Activated T-cell treated with anti-CD3 and anti-CD28 coated beads, Interleukin-2, amount 50 U/mL, for 48 hours (primary cell): ENCODE data around the gene JUNB.

Experiments
- DNase-seq, 2 experiments: peaks; one replicate each; pipeline ENCODE4 v3.0.0-alpha.2; 2020

The JUNB gene

DNA sequence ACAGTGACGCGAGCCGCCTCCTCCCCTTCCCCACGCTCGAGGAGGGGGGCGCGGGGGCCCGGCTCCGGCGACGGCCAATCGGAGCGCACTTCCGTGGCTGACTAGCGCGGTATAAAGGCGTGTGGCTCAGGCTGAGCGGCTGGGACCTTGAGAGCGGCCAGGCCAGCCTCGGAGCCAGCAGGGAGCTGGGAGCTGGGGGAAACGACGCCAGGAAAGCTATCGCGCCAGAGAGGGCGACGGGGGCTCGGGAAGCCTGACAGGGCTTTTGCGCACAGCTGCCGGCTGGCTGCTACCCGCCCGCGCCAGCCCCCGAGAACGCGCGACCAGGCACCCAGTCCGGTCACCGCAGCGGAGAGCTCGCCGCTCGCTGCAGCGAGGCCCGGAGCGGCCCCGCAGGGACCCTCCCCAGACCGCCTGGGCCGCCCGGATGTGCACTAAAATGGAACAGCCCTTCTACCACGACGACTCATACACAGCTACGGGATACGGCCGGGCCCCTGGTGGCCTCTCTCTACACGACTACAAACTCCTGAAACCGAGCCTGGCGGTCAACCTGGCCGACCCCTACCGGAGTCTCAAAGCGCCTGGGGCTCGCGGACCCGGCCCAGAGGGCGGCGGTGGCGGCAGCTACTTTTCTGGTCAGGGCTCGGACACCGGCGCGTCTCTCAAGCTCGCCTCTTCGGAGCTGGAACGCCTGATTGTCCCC lies at the start of gene JUNB:
Gene JUNB (plus strand): TSS at position 142 of the 706 bp plus-strand sequence. CDS start 286 bp downstream, at position 428.
- DNase-seq, result peak; percentile 95 to 98

DNA sequence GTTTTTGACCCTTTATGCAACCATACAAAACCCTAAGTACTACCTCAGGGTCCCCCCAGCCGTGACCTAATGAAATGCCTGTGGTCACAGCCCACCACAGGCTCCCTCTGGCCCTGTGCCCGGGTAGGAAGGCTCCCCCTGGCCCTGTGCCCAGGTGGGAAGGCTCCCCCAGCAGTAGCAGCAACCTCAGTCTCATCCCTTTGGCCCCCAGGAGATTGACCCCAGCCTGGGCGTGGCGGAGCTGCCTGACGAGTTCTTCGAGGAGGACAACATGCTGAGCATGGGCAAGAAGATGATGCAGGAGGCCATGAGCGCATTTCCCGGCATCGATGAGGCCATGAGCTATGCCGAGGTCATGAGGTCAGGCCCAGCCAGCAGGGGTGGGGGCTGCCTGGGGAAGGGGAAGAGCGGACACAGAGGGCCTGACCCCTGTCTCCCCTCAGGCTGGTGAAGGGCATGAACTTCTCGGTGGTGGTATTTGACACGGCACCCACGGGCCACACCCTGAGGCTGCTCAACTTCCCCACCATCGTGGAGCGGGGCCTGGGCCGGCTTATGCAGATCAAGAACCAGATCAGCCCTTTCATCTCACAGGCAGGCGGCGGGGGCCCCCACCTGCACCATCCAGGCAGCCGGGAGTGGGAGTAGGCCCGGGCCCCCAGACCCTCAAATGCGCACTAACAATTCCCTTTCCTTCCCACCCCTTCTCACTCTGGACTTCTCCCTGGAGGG lies 46.0 kb upstream of the JUNB start:
- no peak for DNase-seq

DNA sequence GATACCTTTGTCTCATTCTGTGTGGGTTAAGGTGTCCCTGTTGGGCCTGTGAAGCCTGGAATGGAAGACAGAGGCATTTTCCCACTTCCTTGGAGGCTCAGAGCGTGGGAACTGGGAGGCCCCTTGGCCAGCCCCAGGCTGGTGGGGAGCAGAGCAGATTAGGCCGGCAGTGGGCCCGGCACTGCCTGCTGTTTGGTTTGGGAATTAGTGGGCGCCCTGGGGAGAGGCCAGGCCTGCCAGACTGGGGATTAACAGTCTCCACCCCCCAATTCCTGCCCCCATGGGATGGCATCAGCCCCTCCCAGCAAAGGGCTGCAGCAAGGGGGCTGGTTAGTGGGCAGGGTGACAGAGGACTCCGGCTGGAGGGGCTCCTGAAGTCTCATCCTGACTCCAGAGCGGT lies 42.8 kb upstream of the JUNB start:
- DNase-seq, result no peak

DNA sequence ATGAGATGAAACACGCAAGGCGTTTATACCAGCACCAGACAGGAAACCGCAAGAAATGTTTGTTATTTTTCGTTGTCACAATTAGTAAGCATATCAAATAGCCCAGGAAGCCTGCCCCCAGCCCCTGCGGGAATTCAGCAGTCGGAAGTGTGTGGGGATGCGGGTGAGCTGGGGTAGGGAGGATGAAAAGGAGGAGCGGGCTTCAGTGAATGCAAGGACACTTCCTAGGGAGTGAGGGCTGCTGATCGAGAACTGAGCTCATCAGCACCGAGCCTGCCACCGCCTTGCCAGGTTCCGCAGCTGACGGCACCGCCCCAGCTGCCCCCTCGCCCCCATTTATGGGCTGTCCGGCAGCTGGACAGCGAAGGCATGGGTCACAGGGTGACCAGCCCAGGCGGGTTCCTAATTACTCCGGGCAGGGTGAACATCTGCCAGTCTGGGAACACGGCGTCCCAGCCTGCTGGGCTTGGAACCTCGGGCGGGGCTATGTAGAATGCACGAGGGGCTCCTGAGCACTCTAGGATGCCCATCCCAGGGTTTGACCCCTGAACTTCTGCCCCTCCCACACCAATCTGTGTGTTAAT lies 41.3 kb upstream of the JUNB start:
- DNase-seq, result no peak

DNA sequence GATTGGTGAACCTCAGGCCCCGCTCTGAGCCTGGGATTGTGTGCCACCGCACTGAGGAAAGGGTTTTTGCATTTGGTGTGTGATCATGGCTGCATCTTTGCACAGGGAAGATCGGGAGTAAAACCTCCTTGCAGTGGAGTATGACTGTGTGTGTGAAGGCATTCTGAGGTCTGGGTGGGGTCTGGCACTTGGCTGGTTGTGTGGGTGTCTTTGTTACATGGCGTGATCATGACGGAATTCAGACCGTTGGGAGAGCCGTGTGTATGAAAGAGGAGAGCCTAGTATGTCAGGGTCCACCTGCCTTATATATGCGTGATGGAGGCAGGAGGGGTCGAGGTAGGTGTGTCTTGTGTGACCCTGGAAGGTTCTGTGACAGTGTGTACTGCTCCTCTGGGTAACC lies 40.4 kb upstream of the JUNB start:
- no peak for DNase-seq

DNA sequence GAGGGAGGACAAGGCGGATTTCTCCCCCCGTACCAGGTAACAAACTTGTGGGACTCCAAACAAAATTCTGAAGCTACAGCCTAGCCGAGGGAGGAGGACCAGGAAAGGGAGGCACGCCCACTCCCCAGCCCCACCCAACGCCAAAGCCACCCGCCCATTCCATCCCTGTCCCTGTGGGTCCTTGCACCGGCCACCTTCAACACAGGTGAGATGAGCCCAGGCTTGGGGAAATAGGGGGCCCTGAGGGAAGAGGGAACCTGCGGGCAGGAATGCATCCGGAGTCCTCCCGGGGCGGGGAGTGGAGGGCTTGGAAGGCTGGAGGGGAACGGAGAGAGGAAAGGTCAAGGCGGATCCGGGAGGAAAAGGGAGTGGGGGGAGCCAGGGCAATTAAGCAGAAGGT lies 39.7 kb upstream of the JUNB start, which contains the start of gene BEST2:
Gene BEST2 (plus strand): TSS at position 157 of the 400 bp plus-strand sequence. CDS start 802 bp downstream, outside the sequence.
- no peak for DNase-seq

DNA sequence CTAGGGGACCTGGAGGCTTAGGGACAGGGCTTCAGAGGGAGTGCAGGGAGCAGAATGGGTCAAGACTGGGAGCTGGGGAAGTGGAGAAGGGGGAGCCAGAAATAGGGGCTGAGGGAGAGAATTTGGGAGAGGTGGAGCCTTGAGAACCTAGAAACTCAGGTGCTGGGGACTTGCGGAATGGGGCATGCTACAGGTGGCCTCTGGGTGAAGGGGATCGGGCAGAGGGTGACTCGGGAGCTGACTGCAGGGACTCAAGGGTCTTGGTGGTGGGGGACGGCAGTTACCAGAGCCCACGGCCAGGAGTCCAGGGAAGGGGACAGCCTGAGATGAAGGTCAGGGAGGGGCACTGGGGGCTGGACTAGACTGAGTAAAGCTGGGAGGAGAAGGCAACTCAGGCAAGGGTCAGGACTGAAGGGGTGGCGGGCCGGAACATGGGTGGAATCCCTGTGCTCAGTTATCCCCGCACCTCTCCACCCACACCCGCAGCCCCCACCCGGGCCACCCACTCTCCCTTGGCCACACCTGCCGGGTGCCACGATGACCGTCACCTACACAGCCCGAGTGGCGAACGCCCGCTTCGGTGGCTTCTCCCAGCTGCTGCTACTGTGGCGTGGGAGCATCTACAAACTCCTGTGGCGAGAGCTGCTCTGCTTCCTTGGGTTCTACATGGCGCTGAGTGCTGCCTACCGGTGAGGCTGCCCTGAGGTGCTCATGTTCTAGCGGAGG lies 39.1 kb upstream of the JUNB start:
- DNase-seq, result no peak

DNA sequence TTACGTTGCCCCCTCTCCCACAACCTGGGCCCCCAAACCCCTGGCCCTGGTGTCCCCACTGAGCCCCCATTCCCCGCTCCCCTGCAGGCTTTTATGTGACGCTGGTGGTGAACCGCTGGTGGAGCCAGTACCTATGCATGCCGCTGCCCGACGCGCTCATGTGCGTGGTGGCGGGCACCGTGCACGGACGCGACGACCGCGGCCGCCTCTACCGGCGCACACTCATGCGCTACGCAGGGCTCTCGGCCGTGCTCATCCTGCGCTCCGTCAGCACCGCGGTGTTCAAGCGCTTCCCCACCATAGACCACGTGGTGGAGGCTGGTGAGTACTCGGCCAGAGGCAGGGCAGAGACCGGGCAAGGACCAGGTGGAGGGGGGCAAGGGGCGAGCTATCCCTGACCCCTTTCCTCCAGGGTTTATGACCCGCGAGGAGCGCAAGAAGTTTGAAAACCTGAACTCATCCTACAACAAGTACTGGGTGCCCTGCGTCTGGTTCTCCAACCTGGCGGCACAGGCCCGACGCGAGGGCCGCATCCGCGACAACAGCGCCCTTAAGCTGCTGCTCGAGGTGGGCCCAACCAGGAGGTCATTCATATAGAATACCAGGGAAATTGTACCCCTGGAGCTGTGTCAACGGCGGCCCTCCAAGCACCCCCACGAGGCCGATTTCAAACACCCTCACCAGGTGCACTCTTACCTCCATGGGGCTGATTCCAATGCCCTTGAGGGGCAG lies 36.7 kb upstream of the JUNB start:
- DNase-seq, result no peak

DNA sequence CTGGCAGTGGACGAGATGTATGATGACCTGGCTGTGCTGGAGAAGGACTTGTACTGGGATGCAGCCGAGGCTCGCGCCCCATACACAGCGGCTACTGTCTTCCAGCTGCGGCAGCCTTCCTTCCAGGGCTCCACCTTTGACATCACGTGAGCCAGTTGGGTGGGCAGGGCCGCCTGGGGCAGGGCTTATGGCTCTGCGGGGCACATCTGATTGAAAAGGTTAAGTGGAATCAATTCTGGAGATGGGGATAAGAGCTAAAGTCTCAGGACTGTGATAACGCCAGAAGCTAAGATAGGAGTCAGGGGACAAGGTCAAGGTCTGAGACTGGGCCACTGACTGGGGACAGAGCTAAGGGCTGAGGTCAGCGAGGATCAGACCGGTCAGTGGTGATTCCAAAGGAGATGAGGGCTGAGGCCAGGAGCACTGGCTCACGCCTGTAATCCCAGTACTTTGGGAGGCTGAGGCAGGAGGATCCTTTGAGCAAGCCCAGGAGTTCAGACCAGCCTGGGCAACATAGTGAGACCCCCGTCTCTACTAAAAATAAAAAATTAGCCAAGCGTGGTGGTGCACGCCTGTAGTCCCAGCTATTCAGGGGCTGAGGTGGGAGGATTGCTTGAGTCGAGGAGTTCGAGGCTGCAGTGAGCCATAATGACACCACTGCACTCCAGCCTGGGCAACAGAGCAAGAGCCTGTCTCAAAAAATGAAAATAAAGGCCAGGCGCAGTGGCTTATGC lies 35.0 kb upstream of the JUNB start:
- no peak for DNase-seq

DNA sequence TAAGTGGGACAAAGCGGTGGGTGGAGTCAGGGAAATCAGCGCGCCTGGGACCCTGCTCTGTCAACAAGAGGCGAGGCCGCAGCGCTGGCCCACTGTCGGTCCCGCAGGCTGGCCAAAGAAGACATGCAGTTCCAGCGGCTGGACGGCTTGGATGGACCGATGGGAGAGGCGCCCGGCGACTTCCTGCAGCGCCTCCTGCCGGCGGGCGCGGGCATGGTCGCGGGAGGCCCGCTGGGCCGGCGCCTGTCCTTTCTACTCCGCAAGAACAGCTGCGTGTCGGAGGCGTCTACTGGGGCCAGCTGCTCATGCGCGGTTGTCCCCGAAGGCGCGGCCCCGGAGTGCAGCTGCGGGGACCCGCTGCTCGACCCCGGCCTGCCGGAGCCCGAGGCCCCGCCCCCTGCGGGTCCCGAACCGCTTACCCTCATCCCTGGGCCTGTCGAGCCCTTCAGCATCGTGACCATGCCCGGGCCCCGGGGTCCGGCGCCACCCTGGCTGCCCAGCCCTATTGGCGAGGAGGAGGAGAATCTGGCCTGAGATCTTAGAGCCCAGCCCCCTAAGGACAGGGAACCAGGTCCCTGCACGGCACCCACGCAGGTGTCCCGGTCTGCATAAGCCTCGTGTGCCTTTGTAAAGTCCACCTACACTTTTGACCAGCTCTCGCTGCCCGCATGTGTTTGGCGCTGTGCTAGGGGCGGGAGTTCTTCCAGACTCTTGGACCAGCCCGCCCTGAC lies 33.6 kb upstream of the JUNB start:
- peak; percentile 82 to 86 for DNase-seq

DNA sequence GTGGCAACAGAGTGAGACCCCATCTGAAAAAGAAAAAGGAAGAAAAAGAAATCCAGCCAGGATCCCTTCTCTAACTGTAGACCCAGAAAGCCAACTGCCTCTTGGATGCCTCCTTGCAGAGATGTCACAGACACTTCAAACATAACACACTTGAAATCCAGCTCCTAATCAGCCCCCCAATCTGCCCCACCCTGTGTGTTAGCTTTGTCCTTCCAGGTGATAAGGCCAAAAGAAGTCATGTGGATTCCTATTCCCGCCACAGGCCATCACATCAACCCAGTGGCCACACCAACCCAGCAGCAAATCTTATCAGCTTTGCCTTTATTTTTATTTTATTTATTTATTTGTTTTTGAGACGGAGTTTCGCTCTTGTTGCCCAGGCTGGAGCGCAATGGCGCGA lies 31.6 kb upstream of the JUNB start:
- DNase-seq, result no peak

DNA sequence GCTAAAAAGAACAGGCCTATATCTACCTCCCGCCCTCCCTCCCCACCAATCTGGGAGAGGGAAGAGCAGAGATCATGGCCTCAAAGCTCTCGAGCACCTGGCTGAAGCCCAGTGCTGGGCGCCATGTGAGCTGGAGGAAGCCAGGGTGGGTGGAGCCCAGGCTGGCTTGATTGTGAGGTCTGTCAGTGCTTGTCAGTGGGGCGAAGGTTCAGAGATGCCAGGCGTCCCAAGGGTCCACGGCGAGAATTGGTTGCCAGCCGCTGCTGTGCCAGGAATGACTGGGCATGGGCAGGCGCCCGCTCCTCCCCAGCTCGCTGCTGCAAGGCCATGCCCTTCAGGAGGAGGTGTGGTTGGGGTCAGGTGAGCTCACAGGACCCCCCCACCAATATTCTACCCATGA lies 28.2 kb upstream of the JUNB start:
- no peak for DNase-seq

DNA sequence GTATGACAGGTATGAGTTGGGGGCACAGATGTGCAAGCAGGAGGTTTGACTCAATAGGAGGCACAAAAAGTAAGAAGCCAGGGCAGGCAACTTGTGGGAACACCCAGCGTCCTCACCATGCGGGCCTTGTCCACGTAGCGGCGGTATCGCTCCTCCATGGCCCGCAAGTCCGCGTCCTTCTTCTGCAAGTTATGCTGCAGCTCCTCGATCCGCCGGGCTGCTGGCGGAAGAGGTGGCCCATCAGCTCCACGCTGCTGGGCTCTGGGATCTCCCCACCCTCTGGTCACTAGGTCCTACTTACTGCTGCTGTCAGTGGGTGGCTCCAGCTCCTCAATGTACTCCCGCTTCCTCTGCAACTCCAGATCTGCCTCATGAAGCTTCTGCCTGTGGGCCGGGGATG lies 26.6 kb upstream of the JUNB start:
- no peak for DNase-seq

DNA sequence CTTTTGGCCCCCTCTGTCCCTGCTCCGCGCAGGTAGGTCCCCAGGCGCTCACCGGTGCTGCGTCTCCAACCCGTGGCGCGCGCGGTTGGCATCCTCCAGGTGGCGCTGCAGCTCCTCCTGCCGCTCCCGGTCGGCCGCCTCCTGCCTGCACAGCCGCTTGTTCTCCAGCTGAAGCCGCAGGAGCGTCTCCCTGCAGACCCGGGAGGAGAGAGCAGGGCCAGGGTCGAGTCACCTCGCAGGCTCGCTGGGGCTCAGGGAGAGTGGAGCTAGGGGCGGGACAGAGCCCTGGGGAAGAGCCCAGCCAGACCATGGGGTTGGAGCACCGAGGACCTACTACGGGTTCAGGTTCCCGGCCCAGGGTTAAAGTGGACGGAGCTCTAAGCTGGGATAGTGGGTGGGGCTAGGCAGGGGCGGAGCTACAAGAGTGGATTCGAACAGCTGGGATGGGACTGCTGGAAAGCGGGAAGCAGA lies 25.2 kb upstream of the JUNB start:
- DNase-seq, result peak; percentile 90 to 94

DNA sequence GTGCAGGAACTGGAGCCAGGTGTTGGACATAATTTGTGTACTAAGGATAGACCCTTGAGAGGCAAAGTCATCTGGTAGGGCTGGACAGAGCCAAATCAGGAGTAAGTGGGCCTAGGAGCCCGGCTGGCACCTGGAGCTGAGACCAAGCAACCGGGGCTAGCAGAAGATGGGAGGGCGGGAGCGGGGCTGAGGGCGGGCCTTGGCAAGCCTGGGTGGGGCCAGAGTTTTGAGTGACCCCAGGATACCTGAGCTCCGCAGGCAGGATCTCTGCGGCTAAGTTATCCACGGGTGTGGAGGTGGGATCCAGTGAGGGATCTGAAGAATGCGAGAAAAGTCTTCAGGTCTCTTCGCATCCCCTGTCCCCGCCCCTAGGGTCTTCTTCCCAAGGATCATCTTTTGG lies 24.1 kb upstream of the JUNB start:
- DNase-seq, result no peak

DNA sequence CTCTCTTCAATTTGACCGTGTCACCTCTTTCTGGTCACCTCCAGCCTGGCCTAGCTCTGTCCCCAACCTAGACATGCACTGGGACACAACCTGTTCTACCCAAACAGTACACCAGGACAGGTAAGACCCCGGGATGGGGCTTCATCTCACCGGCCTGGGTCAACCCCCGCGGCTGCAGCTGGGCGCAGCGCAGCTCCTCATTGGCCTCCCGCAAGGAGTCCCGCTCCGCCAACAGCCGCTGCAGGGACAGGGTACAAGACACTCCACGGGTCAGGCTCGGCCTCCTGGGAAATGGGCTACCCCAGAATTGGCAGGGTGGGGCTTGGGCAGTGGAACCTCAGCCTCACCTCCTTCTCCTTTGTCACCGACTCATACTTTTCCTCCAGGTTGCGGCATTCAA lies 23.6 kb upstream of the JUNB start:
- no peak for DNase-seq

DNA sequence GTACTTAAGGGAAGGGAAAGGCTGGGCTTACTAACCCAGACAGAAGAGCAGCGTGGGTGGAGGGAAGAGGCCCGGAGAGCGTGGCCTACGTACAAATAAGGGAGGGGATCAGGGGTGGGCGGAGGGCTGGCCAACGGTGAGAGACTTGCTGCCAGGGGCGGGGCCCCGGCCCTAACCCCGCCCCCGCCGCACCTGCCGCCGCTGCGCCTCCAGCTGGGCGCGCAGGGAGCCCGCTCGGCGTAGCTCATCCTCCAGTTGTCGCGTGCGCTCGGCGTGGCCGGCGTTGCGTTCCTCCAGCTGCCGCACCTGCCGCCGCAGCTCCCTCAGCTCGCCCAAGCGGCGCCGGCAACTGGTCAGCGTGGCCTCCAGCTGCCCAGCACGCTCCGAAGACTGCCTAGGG lies 21.6 kb upstream of the JUNB start:
- DNase-seq, result peak; percentile 53 to 72

DNA sequence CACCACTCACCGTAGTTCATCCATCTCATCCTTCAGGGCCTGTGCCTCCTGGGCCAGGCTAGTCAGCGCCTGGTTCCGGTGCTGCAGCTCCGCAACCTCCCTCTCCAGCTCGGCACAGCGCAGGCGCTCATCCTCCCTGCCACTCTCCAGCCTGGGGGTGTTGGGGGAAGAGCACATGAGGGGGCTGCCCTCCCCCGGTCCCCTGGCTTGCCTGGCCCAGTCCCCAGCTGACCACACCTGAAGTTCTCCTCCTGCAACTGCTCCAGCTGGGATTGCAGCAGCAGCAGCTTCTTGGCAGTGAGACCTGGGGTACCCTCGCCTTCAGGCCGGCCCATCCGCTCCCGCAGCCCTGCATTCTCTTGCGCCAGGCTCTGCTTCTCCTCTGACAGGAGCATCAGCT lies 20.4 kb upstream of the JUNB start:
- no peak for DNase-seq

DNA sequence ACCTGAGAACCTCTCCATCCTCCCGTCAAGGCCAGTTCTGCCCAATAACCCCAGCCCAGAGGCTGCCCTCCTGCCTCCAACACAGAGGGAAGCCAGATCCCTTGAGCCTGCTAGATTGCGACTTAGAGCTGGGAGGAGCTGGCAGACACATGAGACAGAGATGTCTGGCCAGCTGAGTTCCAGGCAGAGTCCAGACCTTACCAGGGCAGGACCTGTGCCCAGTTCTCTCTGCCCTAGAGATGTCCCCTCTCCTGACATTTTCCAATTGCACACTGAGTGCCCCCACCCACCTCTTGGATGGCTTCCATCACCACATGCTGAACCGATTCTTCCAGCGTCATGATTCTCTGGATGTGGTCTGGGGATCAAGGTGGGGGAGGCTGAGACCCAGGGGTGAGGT lies 19.0 kb upstream of the JUNB start:
- no peak for DNase-seq

DNA sequence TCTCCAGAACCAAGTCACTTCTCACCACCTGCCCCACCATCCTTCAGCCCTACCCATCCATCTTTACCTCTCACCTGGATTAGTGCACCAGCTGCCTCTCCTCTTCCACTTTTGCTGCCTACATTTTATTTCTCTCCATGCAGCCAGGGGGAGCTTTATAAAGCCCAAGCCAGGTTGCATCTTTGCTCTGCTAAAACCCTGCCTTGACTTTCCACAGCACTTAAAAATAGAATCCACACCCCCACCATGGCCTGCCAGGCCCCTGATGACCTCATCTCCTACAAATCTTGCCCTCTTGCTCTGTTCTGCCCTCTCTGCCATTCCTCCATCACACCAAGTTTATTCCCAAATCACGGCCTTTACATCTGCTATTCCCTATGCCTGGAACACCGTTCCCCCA lies 17.7 kb upstream of the JUNB start:
- no peak for DNase-seq
